ENCODE data around the gene USP53.
"Not testable (repeated sequence)": the region's sequence is repeated elsewhere in the genome, so short reads cannot be mapped to it uniquely, and the experiment has no call there.

The USP53 gene

GRCh38 chr4:119172223-119172622, 40.3 kb upstream of the USP53 start:
- ATAC-seq = no peak
- TF ChIP-seq POU6F1 (CRISPR knock-in tag; IDR thresholded peaks at IDR 0.05; ENCODE audit: borderline replicate concordance, low read depth) = no peak
- TF ChIP-seq ZC3H10 (CRISPR knock-in tag; IDR thresholded peaks at IDR 0.05) = no peak
- no peak for TF ChIP-seq ARNTL (CRISPR knock-in tag; IDR thresholded peaks at IDR 0.05; ENCODE audit: borderline replicate concordance, low read depth)
- no peak for TF ChIP-seq ESRRG (CRISPR knock-in tag; IDR thresholded peaks at IDR 0.05)
- TF ChIP-seq BACH2 (CRISPR knock-in tag; IDR thresholded peaks at IDR 0.05; ENCODE audit: borderline replicate concordance) = no peak
- TF ChIP-seq GLIS3 (CRISPR knock-in tag; IDR thresholded peaks at IDR 0.05) = no peak
- no peak for TF ChIP-seq ZFP30 (CRISPR knock-in tag; IDR thresholded peaks at IDR 0.05)
- TF ChIP-seq ZNF565 (CRISPR knock-in tag; conservative IDR thresholded peaks at IDR 0.05; ENCODE audit: low read depth) = no peak
- no peak for TF ChIP-seq RARB (CRISPR knock-in tag; IDR thresholded peaks at IDR 0.05)
- TF ChIP-seq ZFP3 (CRISPR knock-in tag; IDR thresholded peaks at IDR 0.05) = no peak
- TF ChIP-seq TCF4 (CRISPR knock-in tag; IDR thresholded peaks at IDR 0.05; ENCODE audit: borderline replicate concordance) = no peak
- TF ChIP-seq SNAI2 (CRISPR knock-in tag; IDR thresholded peaks at IDR 0.05) = no peak
- no peak for TF ChIP-seq ZNF70 (CRISPR knock-in tag; IDR thresholded peaks at IDR 0.05)

- ATAC-seq = not testable (repeated sequence)
These were observed 38.7 kb upstream of the USP53 start for GRCh38 chr4:119173729-119174361.

- TF ChIP-seq, protein P1, sequence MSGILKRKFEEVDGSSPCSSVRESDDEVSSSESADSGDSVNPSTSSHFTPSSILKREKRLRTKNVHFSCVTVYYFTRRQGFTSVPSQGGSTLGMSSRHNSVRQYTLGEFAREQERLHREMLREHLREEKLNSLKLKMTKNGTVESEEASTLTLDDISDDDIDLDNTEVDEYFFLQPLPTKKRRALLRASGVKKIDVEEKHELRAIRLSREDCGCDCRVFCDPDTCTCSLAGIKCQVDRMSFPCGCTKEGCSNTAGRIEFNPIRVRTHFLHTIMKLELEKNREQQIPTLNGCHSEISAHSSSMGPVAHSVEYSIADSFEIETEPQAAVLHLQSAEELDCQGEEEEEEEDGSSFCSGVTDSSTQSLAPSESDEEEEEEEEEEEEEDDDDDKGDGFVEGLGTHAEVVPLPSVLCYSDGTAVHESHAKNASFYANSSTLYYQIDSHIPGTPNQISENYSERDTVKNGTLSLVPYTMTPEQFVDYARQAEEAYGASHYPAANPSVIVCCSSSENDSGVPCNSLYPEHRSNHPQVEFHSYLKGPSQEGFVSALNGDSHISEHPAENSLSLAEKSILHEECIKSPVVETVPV (CRISPR knock-in tag; IDR thresholded peaks at IDR 0.05) = no peak
- no peak for TF ChIP-seq ESRRG (CRISPR knock-in tag; IDR thresholded peaks at IDR 0.05)
- no peak for TF ChIP-seq ZNF70 (CRISPR knock-in tag; IDR thresholded peaks at IDR 0.05)
- no peak for TF ChIP-seq TSHZ2 (CRISPR knock-in tag; IDR thresholded peaks at IDR 0.05)
- no peak for TF ChIP-seq ZC3H10 (CRISPR knock-in tag; IDR thresholded peaks at IDR 0.05)
- TF ChIP-seq ZNF8 (CRISPR knock-in tag; IDR thresholded peaks at IDR 0.05) = no peak
- TF ChIP-seq SNAI2 (CRISPR knock-in tag; IDR thresholded peaks at IDR 0.05) = no peak
- no peak for TF ChIP-seq TCF4 (CRISPR knock-in tag; IDR thresholded peaks at IDR 0.05; ENCODE audit: borderline replicate concordance)
- TF ChIP-seq ZNF565 (CRISPR knock-in tag; conservative IDR thresholded peaks at IDR 0.05; ENCODE audit: low read depth) = no peak
- TF ChIP-seq ZFP3 (CRISPR knock-in tag; IDR thresholded peaks at IDR 0.05) = no peak
These were observed 33.5 kb upstream of the USP53 start for GRCh38 chr4:119179011-119179410.

GRCh38 chr4:119184128-119184527, 28.4 kb upstream of the USP53 start:
- TF ChIP-seq ZNF8 (CRISPR knock-in tag; IDR thresholded peaks at IDR 0.05) (no peak), RARB (CRISPR knock-in tag; IDR thresholded peaks at IDR 0.05) (no peak), ARNTL (CRISPR knock-in tag; IDR thresholded peaks at IDR 0.05; ENCODE audit: borderline replicate concordance, low read depth) (no peak), CREB5 (CRISPR knock-in tag; IDR thresholded peaks at IDR 0.05; ENCODE audit: low read depth) (no peak), POU6F1 (CRISPR knock-in tag; IDR thresholded peaks at IDR 0.05; ENCODE audit: borderline replicate concordance, low read depth) (no peak), ZFP3 (CRISPR knock-in tag; IDR thresholded peaks at IDR 0.05) (no peak), ZNF565 (CRISPR knock-in tag; conservative IDR thresholded peaks at IDR 0.05; ENCODE audit: low read depth) (no peak), ZNF70 (CRISPR knock-in tag; IDR thresholded peaks at IDR 0.05) (no peak), GLIS3 (CRISPR knock-in tag; IDR thresholded peaks at IDR 0.05) (no peak), TCF4 (CRISPR knock-in tag; IDR thresholded peaks at IDR 0.05; ENCODE audit: borderline replicate concordance) (no peak), BACH2 (CRISPR knock-in tag; IDR thresholded peaks at IDR 0.05; ENCODE audit: borderline replicate concordance) (no peak)
- no peak for ATAC-seq

More at GRCh38 chr4:119179011-119179410, 33.5 kb upstream of the USP53 start:
- no peak for ATAC-seq
